Stimulated activated CD4-positive, alpha-beta T cell treated with anti-CD3 and anti-CD28 coated beads, Interleukin-4, amount 100 ng/mL, for 48 hours (primary cell): Measurements from ENCODE around the gene ERICH4.
"Not testable (repeated sequence)": the region's sequence is repeated elsewhere in the genome, so short reads cannot be mapped to it uniquely, and the experiment has no call there.

Experiments used
- DNase-seq, 2 donors: peaks; one replicate each; pipeline ENCODE4 v3.0.0-alpha.2; 2020; ENCODE audit warnings: low read depth in 2 of 2

ERICH4 gene, protein sequence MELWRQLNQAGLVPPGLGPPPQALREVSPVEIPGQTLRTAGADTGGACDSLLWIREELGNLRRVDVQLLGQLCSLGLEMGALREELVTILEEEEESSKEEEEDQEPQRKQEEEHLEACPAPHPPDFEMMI

DNA sequence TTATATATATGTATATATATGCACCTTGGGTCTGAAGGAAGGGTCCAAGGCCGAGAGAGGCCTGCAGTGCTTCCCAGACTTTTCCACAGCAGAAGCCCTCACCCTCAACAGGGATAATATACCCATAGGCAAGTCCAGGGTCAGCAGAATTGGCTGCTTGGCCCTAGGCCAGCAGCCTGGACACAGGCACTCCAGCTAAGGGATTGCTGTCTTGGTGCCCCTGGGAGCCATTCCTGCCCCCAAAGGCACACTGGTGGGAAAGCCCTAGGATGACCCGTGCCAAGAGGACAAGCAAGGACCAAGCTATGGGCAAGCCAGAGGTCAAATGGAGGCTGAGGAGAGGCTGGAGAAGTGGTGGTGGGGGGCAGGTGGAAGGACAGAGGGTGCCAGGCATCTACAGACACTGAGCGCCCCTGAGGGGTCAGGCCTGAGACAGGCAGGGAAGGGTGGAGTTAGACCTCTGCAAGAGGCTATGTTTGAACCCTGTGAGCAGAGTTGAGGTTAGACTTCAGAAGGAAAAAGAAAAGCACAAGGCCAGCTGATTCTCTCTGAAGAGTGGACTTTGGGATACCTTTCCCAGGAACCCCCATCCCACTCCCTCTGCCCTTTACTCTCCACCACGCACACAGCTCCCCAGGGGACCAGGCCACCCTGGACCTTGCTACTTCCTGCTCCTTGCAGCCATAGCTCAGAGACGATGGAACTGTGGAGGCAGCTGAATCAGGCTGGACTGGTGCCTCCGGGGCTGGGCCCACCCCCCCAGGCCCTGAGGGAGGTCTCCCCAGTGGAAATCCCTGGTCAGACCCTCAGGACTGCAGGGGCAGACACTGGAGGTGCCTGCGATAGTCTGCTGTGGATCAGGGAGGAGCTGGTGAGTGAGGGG is at the start of gene ERICH4:
Gene ERICH4, plus strand, starts transcription at position 684 of the 883 bp plus-strand sequence. Its CDS starts 14 bp downstream, at position 698.
- DNase-seq = no peak

DNA sequence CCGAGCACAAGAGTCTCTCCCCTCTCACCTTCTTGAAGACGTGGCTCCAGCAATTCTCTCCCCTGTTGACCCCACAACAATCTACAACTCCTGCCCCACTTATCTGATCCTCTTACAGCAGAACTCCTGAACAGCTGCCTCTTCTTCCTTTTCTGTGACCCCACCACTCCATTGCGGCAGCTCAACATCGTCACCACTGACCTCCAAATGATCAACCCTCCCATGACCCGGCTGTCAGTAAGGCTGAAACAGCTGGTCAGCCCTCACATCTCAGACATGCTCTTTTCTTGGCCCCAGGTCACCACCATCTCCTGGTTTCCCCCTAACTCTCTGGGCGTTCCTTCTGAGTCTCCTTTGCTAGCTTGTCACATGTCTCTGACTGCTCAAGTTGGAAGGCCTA is 47.6 kb upstream of the ERICH4 start:
- no peak for DNase-seq

DNA sequence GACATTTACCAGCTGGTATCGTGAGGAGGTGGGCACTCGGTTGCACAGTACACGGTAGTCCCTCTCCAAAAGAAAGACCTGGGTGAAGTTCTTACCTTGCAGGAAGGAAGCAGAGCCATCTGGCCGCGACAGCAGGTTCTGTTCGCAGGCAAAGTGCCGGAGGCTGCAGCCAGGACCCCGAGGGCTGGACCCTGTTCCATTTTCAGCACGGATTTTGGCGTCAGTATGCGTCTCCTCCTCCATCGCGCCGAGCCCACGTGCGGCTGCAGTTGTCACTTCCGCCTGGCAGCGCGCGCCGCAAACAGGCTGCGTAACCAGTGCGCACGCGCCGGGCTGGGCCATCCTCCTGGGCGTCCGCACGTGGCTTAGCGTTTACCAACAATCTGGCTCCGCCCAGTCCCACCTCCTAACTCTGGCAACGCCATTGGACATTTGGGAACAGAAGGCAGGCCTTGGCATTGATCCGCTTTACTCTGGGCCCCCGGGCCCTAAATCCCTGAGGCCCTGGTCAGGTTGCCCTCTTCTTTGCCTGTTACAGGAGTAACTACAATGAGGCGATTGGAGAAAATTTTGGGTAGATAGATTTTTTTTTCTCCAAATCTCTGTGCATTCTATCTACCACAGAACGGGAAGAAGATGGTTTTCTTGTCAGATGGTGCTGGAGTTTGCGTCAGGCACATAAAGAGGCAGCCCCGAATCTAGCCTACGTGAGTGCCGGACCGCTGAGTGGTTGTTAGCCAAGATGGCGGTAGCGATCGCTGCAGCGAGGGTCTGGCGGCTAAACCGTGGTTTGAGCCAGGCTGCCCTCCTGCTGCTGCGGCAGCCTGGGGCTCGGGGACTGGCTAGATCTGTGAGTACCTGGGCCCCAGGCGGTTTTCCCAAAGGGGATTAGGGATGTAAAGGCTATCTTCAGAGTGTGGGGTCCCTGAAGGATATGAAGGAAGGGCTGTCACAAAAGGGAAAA is 45.6 kb upstream of the ERICH4 start, which contains the start of the genes BCKDHA and EXOSC5:
Gene BCKDHA, plus strand, starts transcription at position 733 of the 964 bp plus-strand sequence. Its CDS starts 10 bp downstream, at position 743.
Gene EXOSC5, minus strand, starts transcription at position 274 of the 964 bp plus-strand sequence. Its CDS starts 31 bp downstream, at position 243.
- DNase-seq = peak; percentile 95 to 99

DNA sequence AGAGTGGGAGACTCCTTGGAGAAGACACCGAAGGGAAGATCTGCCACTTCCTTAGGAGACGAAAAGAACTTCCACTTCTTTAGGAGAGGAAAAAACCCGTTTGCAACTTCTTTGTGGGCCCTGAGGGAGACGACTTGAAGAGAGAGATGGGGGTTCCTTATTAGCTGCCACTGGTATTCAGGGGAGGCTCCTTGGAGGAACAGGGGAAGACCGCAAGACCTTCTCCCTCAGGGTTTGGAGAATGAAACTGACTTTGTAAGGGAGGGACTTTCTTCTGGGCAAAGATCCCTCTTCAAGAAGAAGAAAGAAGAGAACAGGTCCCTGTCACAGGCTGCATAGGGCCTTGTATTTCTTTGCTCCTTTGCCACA is 44.9 kb upstream of the ERICH4 start:
- no peak for DNase-seq

DNA sequence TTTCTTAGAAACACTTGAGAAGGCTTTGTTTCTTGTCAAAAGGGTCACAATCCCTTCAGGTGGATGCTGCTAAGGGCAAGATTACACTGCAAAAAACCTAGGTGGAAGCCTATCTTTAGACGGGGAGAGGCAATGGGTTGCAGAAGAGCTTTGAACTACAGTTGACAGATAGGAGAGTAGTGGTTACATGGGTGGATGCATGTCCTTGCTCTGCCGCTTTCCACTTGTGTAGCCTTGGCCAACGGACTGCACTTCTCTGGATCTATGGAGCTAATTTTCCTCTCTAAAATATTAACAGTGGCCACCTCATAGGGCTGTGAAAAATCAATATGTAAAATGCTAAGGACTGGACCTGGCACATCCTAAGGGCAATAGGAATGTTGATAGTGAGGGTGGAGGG is 44.4 kb upstream of the ERICH4 start:
- DNase-seq = no peak

DNA sequence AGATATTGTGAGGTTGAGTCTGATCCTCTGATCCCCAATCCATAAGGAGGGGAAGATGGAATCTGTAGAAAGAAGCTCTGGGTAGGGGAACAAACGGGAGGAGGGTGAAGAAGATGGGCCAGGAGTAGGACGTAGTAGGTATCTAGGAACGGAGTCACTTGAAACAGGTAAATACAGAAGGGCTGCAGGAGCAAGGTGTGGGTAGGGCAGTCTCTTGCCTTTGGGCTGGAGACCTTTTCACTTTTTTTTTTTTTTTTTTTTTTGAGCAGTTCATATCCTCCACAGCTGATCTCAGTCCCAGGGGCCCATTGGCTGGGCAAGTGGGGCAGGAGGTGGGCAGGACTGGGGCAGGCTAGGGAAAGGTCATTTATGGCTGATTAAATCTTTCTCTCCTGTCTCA is 43.9 kb upstream of the ERICH4 start:
- no peak for DNase-seq

DNA sequence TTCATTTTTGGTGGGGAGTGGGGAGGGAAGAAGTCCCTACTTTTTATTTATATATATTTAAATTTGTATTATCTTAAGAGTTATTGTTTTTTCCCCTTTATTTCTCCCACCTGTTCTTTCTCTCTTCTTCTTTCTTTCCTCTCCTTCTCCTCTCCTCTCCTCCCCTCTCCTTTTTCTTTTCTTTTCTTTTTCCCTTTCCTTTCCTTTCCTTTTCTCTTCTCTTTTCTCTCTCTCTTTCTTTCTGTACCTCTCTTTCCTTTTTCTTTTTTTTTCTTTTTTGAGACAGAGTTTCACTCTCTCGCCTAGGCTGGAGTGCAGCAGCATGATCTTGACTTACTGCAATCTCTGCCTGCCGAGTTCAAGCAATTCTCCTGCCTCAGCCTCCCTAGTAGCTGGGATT is 43.4 kb upstream of the ERICH4 start:
- DNase-seq = no peak

DNA sequence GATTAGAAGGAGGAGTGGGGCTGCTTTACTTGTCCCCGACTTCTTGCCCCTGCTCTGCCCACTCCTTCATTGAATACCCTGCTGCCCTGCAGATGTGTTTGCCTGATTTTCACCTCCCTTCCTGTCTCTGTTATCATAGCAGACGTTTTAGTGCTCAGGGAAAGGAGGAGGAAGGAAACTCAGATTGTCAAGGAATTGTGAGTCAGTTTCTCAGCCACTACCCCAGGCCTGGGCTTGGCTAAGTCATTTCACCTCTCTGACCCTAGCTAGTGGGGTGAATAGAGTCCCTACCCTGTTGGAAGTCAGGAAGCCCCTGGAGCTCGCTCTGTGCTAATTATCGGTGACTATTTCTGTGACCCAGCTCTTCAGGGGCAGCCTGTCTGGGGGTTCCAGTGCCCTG is 41.5 kb upstream of the ERICH4 start:
- DNase-seq = no peak

DNA sequence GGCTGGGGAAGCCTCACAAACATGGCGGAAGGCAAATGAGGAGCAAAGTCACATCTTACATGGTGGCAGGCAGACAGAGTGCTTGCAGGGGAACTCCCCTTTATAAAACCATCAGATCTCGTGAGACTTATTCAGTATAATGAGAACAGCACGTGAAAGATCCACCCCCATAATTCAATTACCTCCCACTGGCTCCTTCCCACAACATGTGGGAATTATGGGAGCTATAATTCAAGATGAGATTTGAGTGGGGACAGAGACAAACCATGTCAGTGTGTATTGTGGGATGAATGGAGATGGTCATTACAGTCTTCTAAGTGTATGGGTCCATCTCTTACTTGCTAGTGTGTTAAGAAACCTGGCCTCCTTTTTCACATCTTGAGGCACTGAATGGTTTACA is 40.9 kb upstream of the ERICH4 start:
- DNase-seq = no peak

DNA sequence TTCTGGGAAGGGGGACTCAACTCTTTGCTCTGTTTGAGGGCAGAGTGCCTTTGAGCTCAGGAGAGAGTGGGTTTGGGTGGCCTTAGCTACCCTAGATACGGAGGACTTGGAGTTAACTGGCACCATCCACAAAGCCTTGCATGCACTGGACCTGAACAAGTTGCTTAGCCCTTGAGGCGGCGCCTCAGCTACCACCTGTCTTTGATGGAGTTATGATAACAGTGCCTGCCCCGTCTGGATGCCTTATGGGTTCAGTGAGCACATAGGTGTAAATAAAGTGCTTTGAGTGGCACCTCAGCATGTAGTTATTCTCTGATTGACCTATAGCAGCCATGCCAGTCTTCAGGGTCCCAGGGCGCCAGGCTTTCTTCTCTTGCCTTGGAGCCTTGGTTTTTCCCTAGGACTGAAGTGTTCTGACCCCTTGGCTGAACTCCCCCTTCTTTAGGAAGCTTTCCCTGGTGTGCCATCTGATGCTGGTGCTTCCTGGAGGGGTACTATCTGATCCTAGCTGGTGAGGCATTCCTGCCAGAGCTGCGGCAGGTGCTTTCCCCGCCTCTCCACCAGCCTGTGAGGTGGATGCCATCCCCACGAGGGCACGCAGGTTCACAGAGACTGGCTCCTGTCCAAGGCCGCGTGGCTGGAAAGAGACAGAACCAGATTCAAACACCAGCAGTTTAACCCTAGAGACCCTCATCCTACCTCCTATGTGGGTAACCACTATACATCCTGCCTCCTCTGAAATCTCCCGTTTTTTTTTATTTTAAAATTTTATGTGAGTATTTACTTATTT is 39.6 kb upstream of the ERICH4 start:
- DNase-seq = no peak

DNA sequence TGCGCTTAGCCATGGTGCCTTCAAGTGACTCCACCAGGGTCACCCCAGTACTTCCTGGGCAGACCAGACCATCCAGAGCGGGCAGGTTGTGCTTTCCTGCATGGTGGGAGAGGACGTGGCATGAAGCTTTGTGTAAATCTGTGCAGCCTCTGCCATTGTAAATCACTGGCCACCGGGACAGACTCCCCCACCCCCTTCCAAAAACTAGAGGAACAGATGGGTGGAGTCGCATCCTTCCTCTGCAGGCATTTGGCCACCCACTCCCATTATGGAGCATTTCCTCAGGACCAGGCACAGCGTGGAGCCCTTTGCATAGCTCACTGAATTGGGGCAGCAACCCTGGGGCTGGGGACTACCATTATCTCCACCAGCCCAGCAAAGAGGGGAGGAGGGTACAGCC is 37.2 kb upstream of the ERICH4 start:
- DNase-seq = no peak

DNA sequence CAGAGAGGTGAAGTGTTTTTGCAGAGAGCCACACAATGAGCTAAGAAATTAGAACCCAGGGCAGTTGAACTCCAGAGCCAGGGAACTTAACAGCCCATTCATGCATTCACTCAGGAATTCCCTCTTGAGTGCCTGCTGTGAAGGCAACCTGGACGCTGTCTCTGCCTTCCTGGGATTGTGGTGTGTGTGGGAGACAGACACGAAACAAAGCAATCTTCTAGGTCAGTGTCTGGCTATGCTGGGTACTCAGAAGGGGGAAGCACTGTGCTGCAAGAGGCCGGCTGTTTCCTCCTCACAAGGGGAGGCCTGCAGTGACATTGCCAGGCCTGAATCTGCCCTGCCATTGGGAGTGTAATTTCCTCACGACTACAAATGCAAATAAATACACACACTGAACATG is 35.7 kb upstream of the ERICH4 start:
- DNase-seq = no peak

DNA sequence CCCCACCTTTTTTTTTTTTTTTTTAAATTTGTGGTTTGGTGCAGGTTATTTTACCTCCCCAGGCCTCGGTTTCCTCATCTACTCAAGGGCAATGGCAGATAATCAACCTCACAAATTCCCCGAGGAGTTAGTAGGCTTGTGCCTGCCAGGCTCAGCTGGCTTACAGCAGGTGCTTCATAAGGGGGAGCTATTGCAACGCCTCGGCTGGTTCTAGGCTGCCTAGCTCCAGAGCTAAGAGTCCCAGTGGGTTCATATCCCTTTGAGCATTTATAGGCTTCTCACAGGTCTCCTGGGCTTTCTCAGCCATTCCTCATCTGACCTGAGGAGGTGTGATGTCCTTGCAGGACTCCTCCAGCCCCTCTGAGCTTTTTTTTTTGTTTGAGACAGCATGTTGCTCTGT is 34.7 kb upstream of the ERICH4 start:
- DNase-seq = no peak

DNA sequence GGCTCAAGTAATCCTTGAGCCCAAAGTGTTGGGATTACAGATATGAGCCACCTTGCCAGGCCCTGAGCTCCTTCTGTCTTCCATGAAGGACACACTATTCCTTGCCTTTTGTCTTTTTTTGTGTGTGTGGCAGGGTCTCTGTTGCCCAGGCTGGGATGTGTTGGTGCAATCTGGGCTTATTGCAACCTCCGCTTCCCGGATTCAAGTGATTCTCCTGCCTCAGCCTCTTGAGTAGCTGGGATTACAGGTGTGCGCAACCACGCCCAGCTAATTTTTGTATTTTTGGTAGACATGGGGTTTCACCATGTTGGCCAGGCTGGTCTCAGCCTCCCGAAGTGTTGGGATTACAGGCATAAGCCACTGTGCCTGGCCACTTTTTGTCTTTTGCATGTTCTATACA is 34.1 kb upstream of the ERICH4 start:
- DNase-seq = not testable (repeated sequence)

DNA sequence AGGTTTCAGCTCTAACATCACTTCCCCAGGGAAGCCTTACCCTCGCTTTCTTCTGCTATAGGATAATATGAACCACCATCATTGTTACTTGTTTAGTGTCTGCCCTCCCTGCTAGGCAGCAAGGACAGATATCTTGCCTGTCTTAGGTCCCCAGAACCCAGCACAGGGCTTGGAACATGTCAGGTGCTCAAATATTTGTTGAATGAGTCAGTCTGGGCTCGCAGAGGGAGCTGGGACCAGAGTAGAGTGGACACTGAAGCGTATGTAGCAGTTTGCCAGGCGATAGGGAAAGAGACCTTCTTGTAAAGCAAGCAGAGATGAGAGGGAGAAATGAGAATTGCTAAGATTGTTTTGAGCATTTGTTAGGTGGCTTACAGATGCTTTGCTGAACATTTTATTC is 33.7 kb upstream of the ERICH4 start:
- no peak for DNase-seq

DNA sequence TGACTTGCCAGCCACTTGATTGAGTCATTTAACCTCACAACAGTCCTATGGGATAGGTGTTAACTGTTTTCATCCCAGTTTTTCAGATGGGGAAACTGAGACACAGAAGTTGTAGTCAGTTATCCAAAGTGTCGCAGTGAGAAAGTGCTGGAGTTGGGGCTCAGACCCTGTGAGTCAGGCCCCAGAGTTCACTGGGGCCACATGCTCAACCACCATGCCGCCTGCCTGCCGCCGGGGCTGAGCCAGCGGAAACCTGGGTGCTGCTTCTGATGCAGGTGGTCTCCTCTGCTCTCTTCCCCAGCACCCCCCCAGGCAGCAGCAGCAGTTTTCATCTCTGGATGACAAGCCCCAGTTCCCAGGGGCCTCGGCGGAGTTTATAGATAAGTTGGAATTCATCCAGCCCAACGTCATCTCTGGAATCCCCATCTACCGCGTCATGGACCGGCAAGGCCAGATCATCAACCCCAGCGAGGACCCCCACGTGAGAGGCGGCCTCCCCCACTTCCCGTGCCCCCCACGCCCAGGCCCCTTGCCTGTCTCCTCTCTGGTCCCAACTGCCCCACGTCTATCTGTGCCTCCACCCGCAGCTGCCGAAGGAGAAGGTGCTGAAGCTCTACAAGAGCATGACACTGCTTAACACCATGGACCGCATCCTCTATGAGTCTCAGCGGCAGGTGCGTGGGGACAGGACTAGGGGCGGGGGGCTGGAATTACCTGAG is 32.5 kb upstream of the ERICH4 start:
- DNase-seq = no peak

DNA sequence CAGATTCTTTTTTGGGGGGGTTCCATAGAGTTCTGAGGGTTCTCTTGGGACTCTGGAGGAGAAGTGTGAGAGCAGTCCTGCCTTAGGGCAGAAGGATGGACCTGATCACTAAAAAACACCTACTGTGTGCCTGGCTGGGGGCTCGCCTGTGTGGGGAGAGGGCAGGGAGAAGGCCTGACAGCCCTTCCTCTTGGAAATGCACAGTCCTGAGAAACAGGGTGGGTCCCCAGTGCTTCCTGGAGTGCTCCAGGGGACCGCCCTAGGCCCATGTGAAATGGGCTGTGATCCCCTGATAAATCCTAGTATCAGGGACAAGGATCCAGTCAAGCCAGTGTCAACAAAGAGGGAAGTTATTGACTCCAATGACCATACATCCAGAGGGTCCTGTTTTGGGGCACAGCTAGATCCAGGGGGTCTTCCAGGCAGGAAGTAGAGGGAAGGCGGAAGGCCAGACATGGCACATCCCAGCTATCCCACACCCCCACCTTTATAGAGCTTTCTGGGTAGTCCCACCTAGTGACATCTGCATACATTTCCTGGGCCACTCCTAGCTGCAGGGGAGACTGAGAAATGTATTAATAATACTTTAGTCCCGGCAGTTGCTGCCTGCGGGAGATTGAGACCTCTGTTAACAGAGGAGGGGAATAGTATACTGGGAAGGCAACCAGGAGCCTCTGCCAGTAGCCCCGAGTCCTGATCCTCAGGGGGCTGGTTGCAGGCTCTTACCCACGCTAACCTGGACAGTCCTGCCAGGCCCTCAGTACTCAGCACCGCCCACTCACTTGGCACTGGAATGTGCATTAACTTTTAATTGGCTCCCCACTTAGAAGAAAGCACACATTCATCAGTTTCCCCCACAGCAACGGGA is 31.6 kb upstream of the ERICH4 start:
- no peak for DNase-seq

DNA sequence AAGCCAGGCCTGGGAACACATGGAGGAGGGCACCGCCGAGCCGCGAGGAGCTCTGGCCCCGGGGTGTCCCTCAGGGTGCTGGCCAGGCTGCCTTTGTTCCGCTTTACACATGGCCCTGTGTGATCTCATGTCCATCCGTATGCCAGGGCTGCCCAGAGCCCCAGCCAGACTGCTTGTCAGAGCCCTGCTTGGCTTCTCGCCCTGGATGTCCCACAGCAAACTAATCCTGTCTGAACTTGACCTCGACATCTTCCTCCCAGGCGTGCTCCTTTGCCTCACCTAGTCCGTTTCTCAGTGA is 31.0 kb upstream of the ERICH4 start:
- DNase-seq = no peak

DNA sequence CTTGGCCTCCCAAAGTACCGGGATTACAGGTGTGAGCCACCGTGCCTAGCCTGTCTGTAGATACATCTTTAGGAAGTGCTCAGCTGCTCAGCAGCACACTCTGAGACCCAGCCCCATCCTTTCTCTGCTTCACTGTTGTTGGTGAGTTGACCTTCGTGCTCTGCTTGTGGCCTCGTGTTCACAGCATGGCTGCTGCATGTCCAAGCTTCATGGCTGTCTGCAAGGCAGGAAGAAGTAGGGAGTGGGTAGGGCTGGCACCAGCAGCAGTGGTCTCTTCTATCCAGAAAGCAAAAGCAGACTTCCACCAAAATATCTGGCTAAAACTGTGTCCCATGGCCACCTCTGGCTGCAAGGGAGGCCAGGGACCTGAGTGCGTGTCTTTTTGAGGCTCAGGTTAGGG is 30.0 kb upstream of the ERICH4 start:
- no peak for DNase-seq

DNA sequence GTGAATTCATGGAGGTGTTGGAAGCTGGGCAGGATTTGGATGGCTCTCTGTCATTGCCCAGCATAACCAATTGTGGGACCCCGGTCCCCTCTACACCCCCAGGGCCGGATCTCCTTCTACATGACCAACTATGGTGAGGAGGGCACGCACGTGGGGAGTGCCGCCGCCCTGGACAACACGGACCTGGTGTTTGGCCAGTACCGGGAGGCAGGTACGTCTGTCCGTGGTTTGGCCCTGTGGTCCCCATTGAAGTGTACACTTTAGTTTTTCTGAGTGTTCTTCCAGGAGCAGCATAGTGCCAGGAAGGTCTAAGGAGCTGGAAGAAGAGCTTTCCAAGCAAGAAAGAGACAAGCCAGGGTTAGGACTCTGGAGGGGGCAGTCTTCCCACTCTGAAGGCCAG is 29.0 kb upstream of the ERICH4 start:
- DNase-seq = no peak
